Gastroesophageal sphincter (tissue), 4 donors: ENCODE results near the gene AFAP1. TPM values are rescaled to one million over a fixed set of nuclear protein-coding genes. Genes with fewer than 3 reads are reported as not detected.

Source experiments
- ATAC-seq: fragments of 150-250 bp; one replicate; pipeline ENCODE4 v1.9.1; 2016; ENCODE audit warnings: mild to moderate bottlenecking, moderate library complexity
- H3K27ac ChIP-seq, 4 donors: fragments of 200-600 bp; sonication (generic) in 3 of 4; 1 replicate in 3 of 4; 2 replicates in 1 of 4; pipeline ENCODE4 v1.5.1; 2016 to 2019
- H3K27me3 ChIP-seq: fragments of 200-600 bp; sonication (generic); one replicate; pipeline ENCODE4 v1.5.1; 2019
- H3K36me3 ChIP-seq, 2 donors: fragments of 200-600 bp; sonication (generic); one replicate each; pipeline ENCODE4 v1.5.1; 2019; ENCODE audit warnings: control low read depth in 1 of 2
- H3K4me1 ChIP-seq, 3 donors: fragments of 200-600 bp; sonication (generic); 1 replicate in 2 of 3; 2 replicates in 1 of 3; pipeline ENCODE4 v1.5.1; 2016 to 2019; ENCODE audit warnings: control low read depth in 2 of 3
- H3K4me3 ChIP-seq, 2 donors: fragments of 200-600 bp; sonication (generic); one replicate each; pipeline ENCODE4 v1.5.1; 2019; ENCODE audit warnings: mild to moderate bottlenecking in 1 of 2, moderate library complexity in 1 of 2
- H3K9me3 ChIP-seq, 3 donors: fragments of 200-600 bp; sonication (generic); one replicate each; pipeline ENCODE4 v1.5.1; 2017 to 2019; ENCODE audit warnings: control low read depth in 2 of 3
- EP300 ChIP-seq: sonication (generic); formaldehyde crosslinking; IDR thresholded peaks from one replicate; pipeline ENCODE4 v1.6.1; 2017; ENCODE audit warnings: antibody characterized with exemption, mild to moderate bottlenecking
- POLR2A ChIP-seq, 2 donors: fragments of 450-650 bp; IDR thresholded peaks; one replicate each; pipeline ENCODE4 v1.6.1; 2017; ENCODE audit warnings: antibody characterized with exemption in 2 of 2, mild to moderate bottlenecking in 2 of 2, moderate library complexity in 1 of 2
- POLR2AphosphoS5 ChIP-seq: sonication (generic); formaldehyde crosslinking; IDR thresholded peaks from one replicate; pipeline ENCODE4 v1.6.1; 2017; ENCODE audit warnings: antibody characterized with exemption
- WGBS, 2 donors: methylation state at CpG; one replicate each; pipeline ENCODE4 v1.1.5; 2018; ENCODE audit warnings: low coverage in 1 of 2; 5-methylcytosine and 5-hydroxymethylcytosine counted together
- total RNA-seq, 4 donors: library from RNA; depleted of rRNA; stranded (reverse); fragments of >200 nt; gene quantifications; one replicate each; pipeline ENCODE4 v1.1.0, GENCODE V29; 2016
- TF ChIP-seq, protein P1 (sequence below), 4 experiments: fragments of 200-600 bp in 2 of 4; fragments of 450-650 bp in 2 of 4; sonication (generic) in 1 of 4; IDR thresholded peaks; one replicate each; pipeline ENCODE4 v1.5.1; 2017 to 2019; ENCODE audit warnings: antibody characterized with exemption in 4 of 4, mild to moderate bottlenecking in 2 of 4, moderate library complexity in 2 of 4

The AFAP1 gene
- total RNA-seq, 4 donors from 2014 or later = 32.0 to 79.7 (median 48.1) TPM

DNA sequence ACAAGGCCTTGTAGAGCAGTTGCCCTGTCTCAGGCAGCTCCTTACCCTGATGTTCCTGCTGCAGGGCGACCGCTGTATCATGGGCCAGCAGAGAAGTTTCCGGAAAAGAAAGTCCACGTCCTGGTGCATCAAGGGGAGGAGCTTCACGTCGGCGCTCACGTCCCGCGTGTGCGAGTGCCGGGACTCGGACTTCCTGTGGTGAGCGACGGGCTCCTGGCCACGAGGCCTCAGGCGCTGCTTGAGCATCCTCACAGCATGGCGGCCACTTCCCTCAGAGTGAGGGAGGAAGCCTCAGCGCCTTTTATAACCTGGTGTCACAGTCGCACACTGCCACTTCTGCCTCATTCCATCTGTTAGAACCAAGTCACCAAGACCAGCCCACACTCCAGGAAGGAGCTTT, 225.5 kb downstream of the AFAP1 start:
- Histone ChIP-seq H3K36me3 (peaks cover 0 to 8% of the 10 kb centered on the region in 2 donors), H3K4me1 (peaks cover 0 to under 1% (median 0%) of the 10 kb centered on the region in 3 donors), H3K27me3 (peaks cover 4% of the 10 kb centered on the region), H3K27ac (no peak overlapping the region), H3K9me3 (peaks cover 0 to 7% (median 0%) of the 10 kb centered on the region in 3 donors), H3K4me3 (no peak overlapping the region)
- WGBS, 2 donors = 92% methylated on average over 5 of the region's 20 CpGs; no CpG with 5 or more reads in 1 of the 2 donors
- TF ChIP-seq, protein P1, sequence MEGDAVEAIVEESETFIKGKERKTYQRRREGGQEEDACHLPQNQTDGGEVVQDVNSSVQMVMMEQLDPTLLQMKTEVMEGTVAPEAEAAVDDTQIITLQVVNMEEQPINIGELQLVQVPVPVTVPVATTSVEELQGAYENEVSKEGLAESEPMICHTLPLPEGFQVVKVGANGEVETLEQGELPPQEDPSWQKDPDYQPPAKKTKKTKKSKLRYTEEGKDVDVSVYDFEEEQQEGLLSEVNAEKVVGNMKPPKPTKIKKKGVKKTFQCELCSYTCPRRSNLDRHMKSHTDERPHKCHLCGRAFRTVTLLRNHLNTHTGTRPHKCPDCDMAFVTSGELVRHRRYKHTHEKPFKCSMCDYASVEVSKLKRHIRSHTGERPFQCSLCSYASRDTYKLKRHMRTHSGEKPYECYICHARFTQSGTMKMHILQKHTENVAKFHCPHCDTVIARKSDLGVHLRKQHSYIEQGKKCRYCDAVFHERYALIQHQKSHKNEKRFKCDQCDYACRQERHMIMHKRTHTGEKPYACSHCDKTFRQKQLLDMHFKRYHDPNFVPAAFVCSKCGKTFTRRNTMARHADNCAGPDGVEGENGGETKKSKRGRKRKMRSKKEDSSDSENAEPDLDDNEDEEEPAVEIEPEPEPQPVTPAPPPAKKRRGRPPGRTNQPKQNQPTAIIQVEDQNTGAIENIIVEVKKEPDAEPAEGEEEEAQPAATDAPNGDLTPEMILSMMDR (IDR thresholded peaks at IDR 0.05) = no peak
- TF ChIP-seq POLR2A (IDR thresholded peaks at IDR 0.05) = no peak
- no peak for TF ChIP-seq EP300
- no peak for TF ChIP-seq POLR2AphosphoS5
- no peak for ATAC-seq

DNA sequence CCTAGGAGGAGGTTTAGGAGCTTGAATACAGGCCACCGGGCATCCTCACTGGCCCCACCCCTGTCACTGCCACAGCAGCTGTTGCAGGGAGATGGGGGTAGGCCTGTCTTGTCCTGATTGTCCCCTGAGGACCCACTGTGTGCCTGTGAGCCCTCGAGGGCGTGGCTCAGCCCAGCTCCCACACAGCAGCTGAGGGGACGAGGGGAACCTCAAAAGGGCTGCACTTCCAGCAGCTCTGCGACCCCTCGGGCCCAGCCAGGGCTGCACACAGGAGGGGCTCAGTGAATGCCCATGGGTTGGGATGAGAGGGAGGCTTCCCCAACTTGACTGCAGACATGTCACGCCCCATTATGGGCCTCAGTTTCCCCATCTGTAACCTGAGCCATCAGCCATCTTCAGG, 225.9 kb downstream of the AFAP1 start:
- Histone ChIP-seq H3K27ac (no peak overlapping the region), H3K4me1 (no peaks in the 10 kb centered on the region), H3K27me3 (no peaks in the 10 kb centered on the region), H3K36me3 (peaks cover 0 to 8% of the 10 kb centered on the region in 2 donors), H3K4me3 (no peak overlapping the region), H3K9me3 (peaks cover 0 to 7% (median 0%) of the 10 kb centered on the region in 3 donors)
- WGBS, 2 donors = 100% methylated on average over 2 of the region's 7 CpGs; no CpG with 5 or more reads in 1 of the 2 donors
- no peak for TF ChIP-seq EP300
- no peak for TF ChIP-seq POLR2A (IDR thresholded peaks at IDR 0.05)
- no peak for TF ChIP-seq POLR2AphosphoS5
- TF ChIP-seq, protein P1 (IDR thresholded peaks at IDR 0.05) = no peak
- no peak for ATAC-seq

DNA sequence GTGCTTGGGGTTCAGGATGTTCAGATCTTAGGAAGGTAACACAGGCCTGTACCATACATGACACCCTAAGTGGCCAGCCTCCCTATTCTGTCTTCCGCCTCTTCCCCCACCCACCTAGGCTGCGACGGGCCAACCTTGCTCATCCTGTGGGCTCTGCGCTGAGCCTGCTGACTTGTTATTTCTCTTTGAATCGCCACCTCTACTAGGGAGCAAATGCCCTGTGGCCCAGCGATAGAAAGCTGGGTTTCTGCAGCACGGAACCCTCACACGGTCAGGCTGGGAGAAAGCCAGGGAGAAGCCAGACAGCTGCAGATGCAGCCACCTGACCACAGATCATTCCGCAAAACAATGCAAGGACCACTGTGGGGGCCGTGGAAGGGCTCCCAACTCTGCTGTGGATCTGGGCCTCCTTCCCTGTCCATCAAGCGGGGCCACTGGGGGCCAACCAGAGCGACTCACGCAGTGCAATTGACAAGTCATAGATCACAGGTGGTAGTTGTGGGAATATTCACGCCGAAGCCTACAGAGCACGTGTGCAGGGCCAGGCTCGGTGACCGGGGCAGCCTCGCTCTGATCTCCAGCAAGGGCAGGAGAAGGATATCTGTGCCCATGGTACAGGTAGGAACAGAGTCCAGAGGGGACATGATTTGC, 227.5 kb downstream of the AFAP1 start:
- no peak for ATAC-seq
- TF ChIP-seq POLR2A (IDR thresholded peaks at IDR 0.05) = no peak
- TF ChIP-seq, protein P1 (IDR thresholded peaks at IDR 0.05) = no peak
- TF ChIP-seq POLR2AphosphoS5 = no peak
- TF ChIP-seq EP300 = no peak
- H3K9me3 ChIP-seq = peaks cover 0 to 7% (median 0%) of the 10 kb centered on the region in 3 donors
- H3K27ac ChIP-seq = no peak overlapping the region
- H3K4me3 ChIP-seq = no peak overlapping the region
- H3K36me3 ChIP-seq = peaks cover 0 to 8% of the 10 kb centered on the region in 2 donors
- WGBS, 2 donors = 81 to 89% methylated on average over 3 to 9 of the region's 19 CpGs
- H3K27me3 ChIP-seq = no peaks in the 10 kb centered on the region
- no peaks in the 10 kb centered on the region for H3K4me1 ChIP-seq

DNA sequence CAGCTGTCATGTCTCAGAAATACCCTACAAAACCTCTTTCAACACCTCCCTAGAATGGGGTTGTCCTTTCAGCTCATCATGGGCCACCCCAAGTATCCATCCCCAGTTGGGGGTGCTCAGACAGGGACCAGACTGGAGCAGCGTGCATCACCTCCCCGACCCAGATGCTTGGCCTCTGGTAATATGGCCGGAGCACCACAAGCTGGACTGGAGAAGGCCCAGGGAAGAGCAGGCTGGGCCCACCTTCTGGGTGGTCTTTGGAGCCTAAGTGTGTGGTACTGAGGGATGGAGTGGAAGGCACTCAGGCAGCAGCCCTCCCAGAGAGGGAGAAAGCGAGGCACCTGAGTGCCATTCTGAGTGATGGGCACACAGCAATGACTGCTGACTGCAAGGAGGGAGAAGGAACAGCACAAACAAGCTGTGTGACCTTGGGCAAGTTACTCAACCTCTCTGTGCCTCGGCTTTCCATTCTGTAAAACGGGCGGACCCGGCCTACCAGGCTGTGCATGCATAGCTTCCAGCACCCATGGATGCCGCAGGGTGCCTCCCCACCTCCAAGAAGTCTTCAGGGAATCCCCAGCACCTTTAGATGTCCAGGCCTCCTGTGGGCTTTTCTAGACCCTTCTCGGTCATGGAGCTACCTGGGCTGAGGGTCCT, 228.2 kb downstream of the AFAP1 start:
- H3K27ac ChIP-seq = no peak overlapping the region
- H3K9me3 ChIP-seq = peaks cover 0 to 7% (median 0%) of the 10 kb centered on the region in 3 donors
- H3K27me3 ChIP-seq = no peaks in the 10 kb centered on the region
- no peaks in the 10 kb centered on the region for H3K4me1 ChIP-seq
- no CpG with 5 or more reads among the region's 10 CpGs for WGBS, 2 donors
- H3K4me3 ChIP-seq = no peak overlapping the region
- TF ChIP-seq POLR2AphosphoS5 (no peak), EP300 (no peak), POLR2A (IDR thresholded peaks at IDR 0.05) (no peak)
- TF ChIP-seq, protein P1 (IDR thresholded peaks at IDR 0.05) = no peak
- H3K36me3 ChIP-seq = peaks cover 0 to 8% of the 10 kb centered on the region in 2 donors
- ATAC-seq = no peak
